Mesenchymal stem cell (in vitro differentiated cells and primary cell): ENCODE results near the gene CEBPG.

Experiments
- DNase-seq: peaks from one replicate; pipeline ENCODE4 v3.0.0-alpha.2; 2013
- H2AFZ ChIP-seq: one replicate; pipeline ENCODE4 v1.6.1; 2013; ENCODE audit warnings: low read depth, mild to moderate bottlenecking, control low read depth, inconsistent platforms, low read length, moderate library complexity
- H2AK5ac ChIP-seq: 2 replicates; pipeline ENCODE4 v1.6.1; 2013; ENCODE audit warnings: low read length, moderate library complexity, mild to moderate bottlenecking, inconsistent platforms; ENCODE audit not compliant: severe bottlenecking
- H2BK120ac ChIP-seq: one replicate; pipeline ENCODE4 v1.6.1; 2013; ENCODE audit warnings: low read depth, mild to moderate bottlenecking, inconsistent platforms, low read length, moderate library complexity
- H2BK12ac ChIP-seq, 2 experiments: one replicate each; pipeline ENCODE4 v1.6.1; 2013; ENCODE audit warnings: inconsistent platforms in 2 of 2, low read length in 2 of 2, mild to moderate bottlenecking in 2 of 2, moderate library complexity in 2 of 2, control low read depth in 1 of 2
- H2BK15ac ChIP-seq: one replicate; pipeline ENCODE4 v1.6.1; 2013; ENCODE audit warnings: mild to moderate bottlenecking, low read depth, inconsistent platforms; ENCODE audit not compliant: poor library complexity, severe bottlenecking
- H2BK5ac ChIP-seq: 2 replicates; pipeline ENCODE4 v1.6.1; 2013; ENCODE audit warnings: low read depth, mild to moderate bottlenecking, low read length, control low read depth, inconsistent platforms; ENCODE audit not compliant: poor library complexity, severe bottlenecking
- H3K14ac ChIP-seq, 2 experiments: one replicate each; pipeline ENCODE4 v1.6.1; 2013; ENCODE audit warnings: inconsistent platforms in 2 of 2, low read length in 2 of 2, control low read depth in 1 of 2, mild to moderate bottlenecking in 1 of 2, moderate library complexity in 1 of 2
- H3K18ac ChIP-seq, 2 experiments: one replicate each; pipeline ENCODE4 v1.6.1; 2013; ENCODE audit warnings: inconsistent platforms in 2 of 2, low read length in 2 of 2, control low read depth in 1 of 2, low read depth in 1 of 2, mild to moderate bottlenecking in 1 of 2
- H3K23ac ChIP-seq, 2 experiments: one replicate each; pipeline ENCODE4 v1.6.1; 2013; ENCODE audit warnings: inconsistent platforms in 2 of 2, low read length in 2 of 2, mild to moderate bottlenecking in 2 of 2, moderate library complexity in 2 of 2, control low read depth in 1 of 2
- H3K27ac ChIP-seq: 2 replicates; pipeline ENCODE4 v1.5.1; 2013; ENCODE audit warnings: mild to moderate bottlenecking, moderate library complexity, low read length, control low read depth, inconsistent platforms; ENCODE audit not compliant: poor library complexity, severe bottlenecking
- H3K27me3 ChIP-seq, 2 experiments: 2 replicates each; pipeline versions ENCODE4 v1.6.1 to v1.7.0; 2013; ENCODE audit warnings: low read length in 2 of 2, mild to moderate bottlenecking in 2 of 2, moderate library complexity in 2 of 2, control low read depth in 1 of 2, inconsistent platforms in 1 of 2; ENCODE audit not compliant: control insufficient read depth in 1 of 2, insufficient read depth in 1 of 2
- H3K36me3 ChIP-seq, 2 experiments: 2 replicates each; pipeline versions ENCODE4 v1.6.1 to v1.7.0; 2013; ENCODE audit warnings: low read length in 2 of 2, control low read depth in 1 of 2, inconsistent platforms in 1 of 2, low read depth in 1 of 2, mild to moderate bottlenecking in 1 of 2; ENCODE audit not compliant: insufficient read depth in 2 of 2, control insufficient read depth in 1 of 2
- H3K4ac ChIP-seq, 2 experiments: one replicate each; pipeline ENCODE4 v1.6.1; 2013; ENCODE audit warnings: inconsistent platforms in 2 of 2, low read length in 2 of 2, mild to moderate bottlenecking in 2 of 2, moderate library complexity in 2 of 2, control low read depth in 1 of 2, low read depth in 1 of 2
- H3K4me1 ChIP-seq: 2 replicates; pipeline ENCODE4 v1.6.1; 2013; ENCODE audit warnings: low read depth, low read length, control low read depth; ENCODE audit not compliant: control insufficient read depth, insufficient read depth
- H3K4me2 ChIP-seq: 2 replicates; pipeline ENCODE4 v1.6.1; 2013; ENCODE audit warnings: low read length, mild to moderate bottlenecking, inconsistent platforms; ENCODE audit not compliant: poor library complexity, severe bottlenecking
- H3K4me3 ChIP-seq, 2 experiments: 2 replicates each; pipeline versions ENCODE4 v1.5.1 to v1.7.0; 2013; ENCODE audit warnings: low read length in 2 of 2, mild to moderate bottlenecking in 2 of 2, control low read depth in 1 of 2, low read depth in 1 of 2; ENCODE audit not compliant: insufficient read depth in 1 of 2
- H3K79me1 ChIP-seq: replicated peaks from 2 replicates; pipeline ENCODE4 v1.6.1; 2013; ENCODE audit warnings: mild to moderate bottlenecking, control low read depth, low read length, inconsistent platforms; ENCODE audit not compliant: poor library complexity, severe bottlenecking
- H3K9ac ChIP-seq: 2 replicates; pipeline ENCODE4 v1.7.0; 2013; ENCODE audit warnings: mild to moderate bottlenecking, low read length, moderate library complexity
- H3K9me3 ChIP-seq: 2 replicates; pipeline ENCODE4 v1.7.0; 2013; ENCODE audit warnings: mild to moderate bottlenecking, low read length; ENCODE audit not compliant: control insufficient read depth
- H4K8ac ChIP-seq: one replicate; pipeline ENCODE4 v1.6.1; 2013; ENCODE audit warnings: inconsistent platforms, mild to moderate bottlenecking, low read length, moderate library complexity
- H4K91ac ChIP-seq: one replicate; pipeline ENCODE4 v1.6.1; 2013; ENCODE audit warnings: mild to moderate bottlenecking, low read length, inconsistent platforms
- WGBS: methylation state at CpG from one replicate; pipeline ENCODE4 v1.1.7; 2013; ENCODE audit warnings: mixed read lengths; 5-methylcytosine and 5-hydroxymethylcytosine counted together

Gene CEBPG

DNA sequence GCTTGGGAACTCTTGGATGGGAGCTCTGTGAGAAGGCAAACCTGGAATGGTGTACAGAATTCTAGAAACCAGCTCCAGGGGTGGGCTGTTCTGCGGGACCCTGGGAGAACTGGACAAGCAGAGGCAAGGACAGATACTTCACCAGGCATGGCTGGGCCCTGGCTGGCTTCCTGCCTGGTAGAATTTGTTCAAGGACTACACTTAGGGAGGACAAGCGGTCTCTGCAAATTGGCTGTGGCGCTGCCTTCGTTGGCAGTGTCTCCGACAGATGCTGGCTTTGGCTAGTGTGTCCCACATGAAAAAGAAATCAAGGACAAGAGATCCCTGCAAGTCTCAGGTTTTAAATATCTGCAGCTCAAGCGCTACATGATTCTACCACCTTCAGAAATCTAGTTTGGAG is 12.4 kb downstream of the CEBPG start:
- no peak overlapping the region for H2BK12ac ChIP-seq
- no peak overlapping the region for H3K4me2 ChIP-seq
- no peak overlapping the region for H3K4me3 ChIP-seq
- no peak overlapping the region for H2AK5ac ChIP-seq
- no peaks in the 10 kb centered on the region for H3K27me3 ChIP-seq
- peaks cover 70% of the 10 kb centered on the region for H3K79me1 ChIP-seq
- no peak overlapping the region for H4K8ac ChIP-seq
- no peak overlapping the region for H3K23ac ChIP-seq
- H3K4ac ChIP-seq = no peak overlapping the region
- no peak overlapping the region for H3K27ac ChIP-seq
- no peak for DNase-seq
- H3K36me3 ChIP-seq = peaks cover 15 to 53% of the 10 kb centered on the region in 2 experiments
- no peak overlapping the region for H2BK120ac ChIP-seq
- no peak overlapping the region for H3K9ac ChIP-seq
- H2BK5ac ChIP-seq = no peak overlapping the region
- no peak overlapping the region for H2BK15ac ChIP-seq
- WGBS = 90% methylated on average over 6 of the region's 6 CpGs
- H2AFZ ChIP-seq = no peak overlapping the region
- no peaks in the 10 kb centered on the region for H3K9me3 ChIP-seq
- H3K4me1 ChIP-seq = peaks cover 15% of the 10 kb centered on the region
- no peak overlapping the region for H4K91ac ChIP-seq
- H3K14ac ChIP-seq = no peak overlapping the region
- H3K18ac ChIP-seq = no peak overlapping the region

DNA sequence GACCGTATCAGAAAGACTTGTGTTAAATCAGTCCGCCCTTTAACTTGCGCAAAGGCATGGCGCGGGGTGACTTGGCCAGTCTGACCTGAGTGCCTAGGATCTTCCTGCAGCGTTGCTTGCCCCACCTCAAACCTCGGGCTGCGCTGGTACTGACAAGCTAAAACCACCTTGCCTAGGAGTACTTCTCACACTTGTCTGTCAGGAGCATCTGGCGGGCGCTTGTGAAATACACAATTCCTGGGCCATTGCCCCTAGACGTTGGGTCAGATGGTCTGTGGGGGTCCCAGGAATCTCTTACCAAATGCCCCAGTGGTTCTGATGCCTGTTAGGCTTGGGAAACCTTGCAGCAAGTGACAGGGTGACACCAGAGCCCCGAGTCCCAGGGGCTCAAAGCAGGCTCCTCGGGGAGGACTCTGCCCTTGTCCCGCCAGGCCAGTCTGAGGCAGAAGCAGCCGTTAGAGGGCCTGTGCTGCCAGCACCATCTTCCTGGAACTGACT is 12.9 kb downstream of the CEBPG start:
- Histone ChIP-seq H2BK5ac (no peak overlapping the region), H3K18ac (no peak overlapping the region), H3K4me3 (no peak overlapping the region), H3K79me1 (peaks cover 71% of the 10 kb centered on the region), H2BK120ac (no peak overlapping the region), H3K9ac (no peak overlapping the region), H2BK15ac (no peak overlapping the region), H3K27ac (no peak overlapping the region), H3K23ac (no peak overlapping the region), H3K9me3 (no peaks in the 10 kb centered on the region), H3K4me1 (peaks cover 20% of the 10 kb centered on the region), H3K36me3 (peaks cover 11 to 58% of the 10 kb centered on the region in 2 experiments), H4K91ac (no peak overlapping the region), H2BK12ac (no peak overlapping the region), H3K4me2 (no peak overlapping the region), H3K27me3 (no peaks in the 10 kb centered on the region), H4K8ac (no peak overlapping the region), H2AK5ac (no peak overlapping the region), H3K14ac (no peak overlapping the region), H3K4ac (no peak overlapping the region), H2AFZ (no peak overlapping the region)
- 93% methylated on average over 15 of the region's 15 CpGs for WGBS
- no peak for DNase-seq

DNA sequence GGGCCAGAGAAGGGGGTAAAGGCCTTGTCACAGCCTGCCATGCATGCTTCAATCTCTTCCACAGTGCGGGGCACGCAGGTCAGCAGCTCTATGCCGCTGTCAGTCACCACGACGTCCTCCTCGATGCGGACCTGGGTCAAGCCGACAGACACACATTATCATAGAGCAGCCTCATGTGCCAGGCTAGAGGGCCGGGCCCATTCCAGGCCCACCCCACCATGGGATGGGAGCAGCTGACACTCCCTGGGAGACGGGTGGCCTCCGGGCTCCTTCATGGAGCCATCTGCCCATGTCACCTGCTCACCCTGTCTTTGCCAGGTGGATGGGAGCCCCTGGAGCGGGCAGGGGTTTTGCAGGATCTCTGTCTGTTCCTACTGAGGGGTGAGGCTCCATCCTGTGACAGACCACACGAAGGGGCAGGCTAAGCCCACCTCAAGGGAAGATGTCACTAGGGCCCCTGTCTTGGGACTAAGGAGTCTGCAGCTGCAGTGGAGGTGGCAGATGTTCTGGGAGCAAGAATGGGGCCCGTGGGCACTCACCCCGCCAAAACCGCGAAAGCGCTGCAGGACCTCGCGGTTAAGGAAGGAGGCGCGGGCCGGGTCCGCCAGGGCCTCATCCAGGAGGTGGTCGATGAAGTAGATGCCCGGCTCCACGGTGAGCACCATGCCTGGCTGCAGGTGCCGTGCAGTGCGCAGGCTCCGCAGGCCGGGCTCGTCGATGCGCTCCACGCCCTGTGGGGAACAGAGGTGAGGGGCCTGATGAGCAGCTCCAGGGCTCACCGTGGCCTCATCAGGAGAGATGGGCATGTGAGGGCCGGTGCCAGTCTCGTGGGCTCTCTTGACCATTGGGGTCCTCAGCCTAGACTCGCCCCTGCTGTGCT is 14.1 kb downstream of the CEBPG start:
- H3K4ac ChIP-seq = no peak overlapping the region
- no peak for DNase-seq
- 97% methylated on average over 39 of the region's 39 CpGs for WGBS

DNA sequence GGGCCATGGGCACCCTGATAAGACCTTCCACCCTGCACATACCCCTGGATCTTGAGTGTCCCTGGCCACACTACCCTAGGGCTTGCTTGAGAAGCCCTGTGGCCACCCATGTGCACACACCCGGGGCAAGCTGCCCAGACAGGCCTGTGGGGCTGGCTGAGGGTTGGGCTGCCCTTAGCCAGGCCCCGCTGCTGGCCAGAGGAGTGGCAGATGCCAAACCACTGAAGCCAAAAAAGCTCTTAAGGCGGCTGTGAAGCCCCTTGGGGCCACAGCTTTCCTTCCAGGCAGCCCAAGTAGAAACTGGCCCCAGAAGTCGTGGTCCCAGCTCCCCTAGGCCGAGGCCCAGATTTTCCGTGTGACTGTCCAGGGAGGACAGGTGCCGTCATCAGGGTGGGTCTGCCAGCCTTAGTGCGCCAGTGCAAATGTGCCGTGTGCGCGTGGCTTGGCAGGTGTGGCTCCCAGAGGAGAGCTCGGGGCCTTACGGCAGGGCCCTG is 14.8 kb downstream of the CEBPG start:
- H3K18ac ChIP-seq = no peak overlapping the region
- no peak overlapping the region for H2AFZ ChIP-seq
- H3K4me3 ChIP-seq = peak overlapping the region in 1 of 2 experiments; percentile 41
- H2AK5ac ChIP-seq = no peak overlapping the region
- peaks cover 39% of the 10 kb centered on the region for H3K4me1 ChIP-seq
- H2BK12ac ChIP-seq = no peak overlapping the region
- H2BK120ac ChIP-seq = no peak overlapping the region
- no peak overlapping the region for H3K23ac ChIP-seq
- no peak overlapping the region for H2BK5ac ChIP-seq
- H3K4me2 ChIP-seq = no peak overlapping the region
- no peaks in the 10 kb centered on the region for H3K27me3 ChIP-seq
- no peaks in the 10 kb centered on the region for H3K9me3 ChIP-seq
- no peak overlapping the region for H3K9ac ChIP-seq
- 96% methylated on average over 13 of the region's 13 CpGs for WGBS
- no peak overlapping the region for H2BK15ac ChIP-seq
- no peak overlapping the region for H3K14ac ChIP-seq
- H3K27ac ChIP-seq = no peak overlapping the region
- DNase-seq = no peak
- no peak overlapping the region for H4K91ac ChIP-seq
- no peak overlapping the region for H3K4ac ChIP-seq
- H3K36me3 ChIP-seq = peaks cover 8 to 58% of the 10 kb centered on the region in 2 experiments
- H3K79me1 ChIP-seq = peaks cover 69% of the 10 kb centered on the region
- H4K8ac ChIP-seq = no peak overlapping the region

More for the DNA sequence above, 14.1 kb downstream of the CEBPG start:
- no peaks in the 10 kb centered on the region for H3K9me3 ChIP-seq
- no peak overlapping the region for H2BK12ac ChIP-seq
- peaks cover 8 to 58% of the 10 kb centered on the region in 2 experiments for H3K36me3 ChIP-seq
- no peak overlapping the region for H3K18ac ChIP-seq
- H2BK5ac ChIP-seq = no peak overlapping the region
- no peak overlapping the region for H2AFZ ChIP-seq
- H3K79me1 ChIP-seq = peaks cover 71% of the 10 kb centered on the region
- no peak overlapping the region for H3K27ac ChIP-seq
- no peaks in the 10 kb centered on the region for H3K27me3 ChIP-seq
- no peak overlapping the region for H3K9ac ChIP-seq
- H4K91ac ChIP-seq = peak overlapping the region; percentile 34
- H3K4me2 ChIP-seq = no peak overlapping the region
- H2AK5ac ChIP-seq = no peak overlapping the region
- no peak overlapping the region for H3K4me3 ChIP-seq
- no peak overlapping the region for H3K23ac ChIP-seq
- no peak overlapping the region for H2BK15ac ChIP-seq
- no peak overlapping the region for H2BK120ac ChIP-seq
- H4K8ac ChIP-seq = no peak overlapping the region
- no peak overlapping the region for H3K14ac ChIP-seq
- H3K4me1 ChIP-seq = peaks cover 32% of the 10 kb centered on the region
